HL-60/S4 (cell line): ENCODE data around the gene ZNF398.
"Not testable (repeated sequence)": the region's sequence is repeated elsewhere in the genome, so short reads cannot be mapped to it uniquely, and the experiment has no call there.

Source experiments
- in situ Hi-C: fragments of 300-500 bp; cut with MboI; formaldehyde crosslinking; loops from 2 replicates; pipeline ENCODE4 v1.14.3; 2022; ENCODE audit warnings: low sequenced_read_pairs

The ZNF398 gene

DNA sequence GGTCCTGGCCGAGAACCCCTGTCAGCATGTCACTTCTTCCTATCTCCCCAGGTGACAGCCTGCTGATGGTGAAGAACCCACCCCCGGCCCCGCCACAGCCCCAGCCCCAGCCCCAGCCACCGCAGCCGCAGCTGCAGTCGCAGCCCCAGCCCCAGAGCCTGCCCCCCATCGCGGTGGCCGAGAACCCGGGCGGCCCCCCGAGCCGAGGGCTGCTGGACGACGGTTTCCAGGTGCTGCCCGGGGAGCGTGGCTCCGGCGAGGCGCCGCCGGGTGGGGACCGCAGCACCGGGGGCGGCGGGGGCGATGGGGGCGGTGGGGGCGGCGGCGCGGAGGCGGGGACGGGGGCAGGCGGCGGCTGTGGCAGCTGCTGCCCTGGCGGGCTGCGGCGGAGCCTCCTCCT lies 76.5 kb downstream of the ZNF398 start:
- in situ Hi-C loops: no loop called here

DNA sequence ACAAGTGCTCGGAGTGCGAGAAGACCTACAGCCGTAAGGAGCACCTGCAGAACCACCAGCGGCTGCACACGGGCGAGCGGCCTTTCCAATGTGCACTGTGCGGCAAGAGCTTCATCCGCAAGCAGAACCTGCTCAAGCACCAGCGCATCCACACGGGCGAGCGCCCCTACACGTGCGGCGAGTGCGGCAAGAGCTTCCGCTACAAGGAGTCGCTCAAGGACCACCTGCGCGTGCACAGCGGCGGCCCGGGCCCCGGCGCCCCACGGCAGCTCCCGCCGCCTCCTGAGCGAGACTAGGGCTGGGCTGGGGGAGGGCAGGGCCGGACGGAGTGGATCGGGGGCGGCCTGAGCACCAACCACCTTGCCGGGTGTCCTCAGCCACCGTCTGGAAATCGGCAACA lies 77.1 kb downstream of the ZNF398 start:
- in situ Hi-C loops: no loop called here

DNA sequence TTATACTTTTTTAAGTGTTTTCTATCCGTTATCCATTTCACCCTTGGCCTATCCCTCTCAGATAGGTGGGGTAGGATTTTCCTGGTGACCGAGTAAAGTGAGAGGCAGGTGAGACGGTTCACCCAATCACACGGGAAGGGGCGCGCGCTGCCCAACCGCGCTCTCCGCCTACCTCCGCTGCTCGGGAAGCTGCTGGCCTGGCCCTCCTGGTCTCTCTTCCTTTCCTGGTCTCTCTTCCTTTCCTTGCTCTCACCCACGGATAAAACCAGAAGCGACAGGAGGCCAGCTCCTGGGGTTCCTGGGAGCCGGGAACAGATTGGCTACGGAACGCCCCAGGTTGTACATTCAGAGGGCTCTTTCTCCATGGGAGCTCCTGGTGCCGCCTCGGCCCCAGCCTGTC lies 77.9 kb downstream of the ZNF398 start:
- in situ Hi-C loops: no loop called here

DNA sequence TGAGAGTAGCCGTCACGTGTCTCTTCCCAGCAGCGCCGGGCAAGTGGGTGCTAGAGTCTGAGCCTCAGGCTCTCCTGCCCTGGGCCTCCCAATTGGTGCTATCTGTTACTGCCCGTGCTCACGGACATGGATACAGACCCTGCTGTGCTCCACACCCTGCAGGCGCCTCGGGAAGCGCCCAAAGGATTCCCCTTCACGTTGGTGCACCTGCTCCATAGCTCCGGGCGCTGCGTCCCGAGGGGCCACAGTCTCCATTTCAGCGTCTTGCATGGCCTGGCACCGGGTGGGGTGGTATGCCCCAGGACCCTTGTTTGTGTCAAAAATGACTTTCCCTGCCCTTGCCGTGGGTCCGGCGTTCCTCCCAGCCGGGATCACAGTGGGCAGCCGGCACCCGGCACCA lies 78.4 kb downstream of the ZNF398 start:
- in situ Hi-C loops: no loop called here

DNA sequence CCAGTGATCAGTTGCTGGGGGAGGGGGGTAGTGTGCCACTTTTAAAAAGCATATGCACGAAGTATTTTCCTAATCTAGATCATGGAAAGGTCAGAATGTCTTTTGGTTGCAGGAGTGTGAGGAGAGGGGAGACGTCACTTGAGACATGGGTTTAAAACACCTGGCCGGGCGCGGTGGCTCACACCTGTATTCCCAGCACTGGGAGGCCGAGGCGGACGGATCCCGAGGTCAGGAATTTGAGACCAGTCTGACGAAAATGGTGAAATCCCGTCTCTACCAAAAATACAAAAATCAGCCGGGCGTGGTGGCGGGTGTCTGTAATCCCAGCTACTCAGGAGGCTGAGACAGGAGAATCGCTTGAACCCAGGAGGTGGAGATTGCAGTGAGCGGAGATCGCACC lies 79.1 kb downstream of the ZNF398 start:
- in situ Hi-C loops: not testable (repeated sequence)

DNA sequence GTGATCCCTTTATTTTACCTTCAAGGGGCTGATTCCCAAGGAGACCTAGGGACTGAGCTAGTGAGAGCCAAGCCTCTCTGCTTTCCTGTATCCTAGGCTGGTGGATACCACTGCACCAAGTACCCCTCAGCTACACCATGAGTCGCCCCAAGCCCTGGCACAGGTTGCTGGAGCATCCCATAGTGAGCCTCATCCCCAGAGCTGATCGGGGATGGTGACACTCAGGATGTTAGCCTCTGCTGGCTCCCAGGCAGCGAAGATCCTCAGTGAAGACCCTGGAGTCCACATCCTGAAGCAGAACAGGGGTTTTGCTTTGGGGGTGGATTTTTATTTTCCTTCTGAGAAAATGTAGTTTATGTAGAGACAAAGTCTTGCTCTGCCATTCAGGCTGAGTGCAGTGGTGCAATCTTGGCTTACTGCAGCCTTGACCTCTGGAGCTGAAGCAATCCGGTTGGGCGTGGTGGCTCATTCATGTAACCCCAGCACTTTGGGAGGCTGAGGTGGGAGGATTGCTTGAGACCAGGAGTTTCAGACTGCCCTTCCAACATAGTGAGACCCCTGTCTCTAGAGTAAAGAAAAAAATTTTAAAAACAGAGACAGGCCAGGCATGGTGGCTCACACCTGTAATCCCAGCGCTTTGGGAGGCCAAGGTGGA lies 79.7 kb downstream of the ZNF398 start:
- in situ Hi-C loops: no loop called here

DNA sequence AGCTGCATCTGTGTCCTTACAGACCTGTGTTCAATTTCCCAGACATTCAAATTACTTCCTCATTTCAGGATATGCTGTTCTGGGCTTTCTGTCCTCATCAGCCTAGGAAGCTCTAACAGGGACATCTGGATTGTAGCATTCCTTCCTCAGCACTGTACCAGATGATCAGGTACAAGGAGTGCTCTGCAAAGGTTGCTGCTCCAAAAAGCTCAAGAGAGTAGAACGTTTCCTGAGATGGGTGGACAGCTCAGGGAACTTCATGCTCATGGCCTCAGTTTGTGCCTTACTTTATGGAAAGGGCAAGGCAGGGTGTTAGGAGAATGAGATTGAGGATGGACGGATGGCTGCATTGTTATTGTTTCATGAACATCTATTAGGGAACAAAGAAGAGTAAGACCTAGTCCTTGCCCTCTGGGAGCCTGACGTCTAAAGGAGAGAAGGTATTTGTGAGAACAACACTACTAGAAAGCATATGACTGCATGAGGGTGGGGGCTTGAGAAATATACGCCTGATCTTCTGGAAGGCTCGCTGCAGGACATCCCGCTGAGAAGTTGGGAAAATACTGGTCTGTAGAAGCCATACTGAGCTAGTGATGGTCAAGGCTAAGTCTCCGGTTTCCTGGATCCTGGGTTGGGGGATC lies 81.7 kb downstream of the ZNF398 start:
- in situ Hi-C loops: no loop called here

DNA sequence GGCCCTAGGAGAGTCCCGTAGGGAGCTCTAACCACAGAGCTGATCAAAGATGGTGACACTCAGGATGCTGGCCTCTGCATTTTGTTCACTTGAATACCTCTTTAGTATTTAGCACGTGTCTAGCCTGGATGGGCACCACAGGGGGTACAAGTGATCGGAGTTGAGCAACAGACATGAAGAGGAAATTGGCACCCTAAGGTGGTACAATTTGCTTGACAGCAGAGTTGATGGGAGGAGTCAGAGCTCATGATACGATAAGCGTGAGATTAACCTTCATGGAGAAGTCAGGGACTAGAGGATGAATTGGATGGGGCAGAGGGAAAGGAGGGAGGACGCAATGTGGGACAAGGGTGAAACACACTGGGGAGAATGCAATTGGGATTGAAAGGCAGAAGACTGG lies 82.3 kb downstream of the ZNF398 start:
- in situ Hi-C loops: no loop called here

DNA sequence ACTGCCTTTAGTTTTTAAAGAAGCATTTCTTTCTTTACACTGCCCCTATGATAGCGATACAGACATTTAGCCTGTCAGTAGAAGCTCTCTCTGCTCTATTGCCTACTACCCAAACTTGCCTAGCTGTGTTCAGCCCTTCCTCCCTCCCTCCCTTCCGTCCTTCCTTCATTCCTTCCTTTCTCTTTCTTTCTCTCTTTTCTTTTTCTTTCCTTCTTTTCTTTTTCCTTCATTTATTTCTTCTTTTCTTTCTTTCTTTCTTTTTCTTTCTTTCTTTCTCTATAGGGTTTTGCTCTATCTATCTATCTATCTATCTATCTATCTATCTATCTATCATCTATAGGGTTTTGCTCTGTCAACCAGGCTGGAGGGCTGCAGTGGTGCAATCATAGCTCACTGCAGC lies 85.1 kb downstream of the ZNF398 start:
- in situ Hi-C loops: no loop called here
